ENCODE results near the gene LLGL2.
A peak's percentile ranks its signal among the peaks of the same experiment; 100 is the strongest.

Gene LLGL2

DNA sequence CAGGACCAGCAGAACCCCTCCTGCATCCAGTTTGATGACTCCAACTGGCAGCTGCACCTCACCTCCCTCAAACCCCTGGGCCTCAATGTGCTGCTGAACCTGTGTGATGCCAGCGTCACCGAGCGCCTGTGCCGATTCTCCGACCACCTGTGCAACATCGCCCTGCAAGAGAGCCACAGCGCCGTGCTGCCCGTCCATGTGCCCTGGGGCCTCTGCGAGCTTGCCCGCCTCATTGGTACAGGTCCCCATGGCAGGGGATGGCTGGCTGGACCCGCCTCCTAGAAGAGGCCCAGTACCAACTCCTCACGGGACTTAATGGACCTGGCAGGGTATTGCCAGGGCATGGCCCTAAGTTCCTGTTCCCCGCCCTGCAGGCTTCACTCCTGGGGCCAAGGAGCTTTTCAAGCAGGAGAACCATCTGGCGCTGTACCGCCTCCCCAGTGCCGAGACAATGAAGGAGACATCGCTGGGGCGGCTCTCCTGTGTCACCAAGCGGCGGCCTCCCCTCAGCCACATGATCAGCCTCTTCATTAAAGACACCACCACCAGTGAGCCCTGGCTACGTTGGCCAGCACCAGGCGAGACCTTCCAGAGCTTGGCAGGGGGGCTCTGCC is 32.8 kb upstream of the LLGL2 start:
- DNase-seq (ENCODE audit: low spot score) = no peak

DNA sequence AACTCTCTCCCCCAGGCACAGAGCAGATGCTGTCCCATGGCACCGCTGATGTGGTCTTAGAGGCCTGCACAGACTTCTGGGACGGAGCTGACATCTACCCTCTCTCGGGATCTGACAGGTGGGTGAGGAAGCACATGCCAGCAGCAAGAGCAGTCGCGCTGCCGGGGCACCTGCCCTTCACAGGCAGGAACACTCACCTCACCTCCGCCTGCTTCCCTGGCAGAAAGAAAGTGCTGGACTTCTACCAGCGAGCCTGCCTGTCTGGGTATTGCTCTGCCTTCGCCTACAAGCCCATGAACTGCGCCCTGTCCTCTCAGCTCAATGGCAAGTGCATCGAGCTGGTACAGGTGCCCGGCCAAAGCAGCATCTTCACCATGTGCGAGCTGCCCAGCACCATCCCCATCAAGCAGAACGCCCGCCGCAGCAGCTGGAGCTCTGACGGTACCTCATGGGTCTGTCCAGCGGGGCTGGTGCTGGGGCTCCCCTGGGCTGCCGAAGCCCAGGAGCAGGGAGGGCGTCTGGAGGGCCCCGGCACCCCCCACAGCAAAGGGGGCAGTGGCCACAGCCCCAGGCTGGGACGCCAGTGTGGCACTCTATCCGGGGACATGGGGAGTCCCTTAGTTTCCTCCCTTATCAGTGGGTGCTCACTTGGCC is 31.9 kb upstream of the LLGL2 start:
- DNase-seq (ENCODE audit: low spot score) = no peak

DNA sequence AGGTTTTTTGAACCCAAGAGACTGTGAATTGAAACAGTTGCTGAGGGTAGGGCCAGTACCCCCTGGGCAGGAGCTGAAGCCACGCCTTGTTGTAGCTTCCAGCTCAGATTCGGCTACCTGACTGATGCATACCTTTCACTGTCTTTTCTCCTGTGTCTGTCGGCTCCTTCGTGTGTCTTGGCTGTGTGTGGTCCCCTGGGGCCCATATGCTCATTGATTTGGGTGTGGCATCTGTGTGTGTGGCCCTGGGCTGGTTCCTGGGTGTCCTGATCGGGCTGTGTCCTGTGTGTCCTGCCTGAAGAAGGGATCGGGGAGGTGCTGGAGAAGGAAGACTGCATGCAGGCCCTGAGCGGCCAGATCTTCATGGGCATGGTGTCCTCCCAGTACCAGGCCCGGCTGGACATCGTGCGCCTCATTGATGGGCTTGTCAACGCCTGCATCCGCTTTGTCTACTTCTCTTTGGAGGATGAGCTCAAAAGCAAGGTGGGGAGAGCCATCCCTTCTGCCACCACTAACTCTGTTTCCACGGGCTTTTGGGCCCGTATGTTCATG is 31.1 kb upstream of the LLGL2 start:
- DNase-seq (ENCODE audit: low spot score) = no peak

DNA sequence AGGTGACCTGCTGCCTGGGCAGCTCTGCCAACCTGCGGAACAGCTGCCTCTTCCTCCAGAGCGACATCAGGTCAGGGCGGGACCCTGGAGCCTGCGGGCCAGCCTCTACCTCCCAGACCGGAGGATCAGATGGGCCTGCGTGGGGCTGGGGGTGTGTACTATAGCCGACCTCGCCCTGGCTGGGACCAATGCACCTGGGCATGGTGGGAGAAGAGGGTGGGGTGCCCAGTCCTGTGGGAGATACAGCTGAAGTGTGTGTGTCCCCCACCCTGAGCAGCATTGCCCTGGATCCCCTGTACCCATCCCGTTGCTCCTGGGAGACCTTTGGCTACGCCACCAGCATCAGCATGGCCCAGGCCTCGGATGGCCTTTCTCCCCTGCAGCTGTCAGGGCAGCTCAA is 29.5 kb upstream of the LLGL2 start:
- no peak for DNase-seq (ENCODE audit: low spot score)

DNA sequence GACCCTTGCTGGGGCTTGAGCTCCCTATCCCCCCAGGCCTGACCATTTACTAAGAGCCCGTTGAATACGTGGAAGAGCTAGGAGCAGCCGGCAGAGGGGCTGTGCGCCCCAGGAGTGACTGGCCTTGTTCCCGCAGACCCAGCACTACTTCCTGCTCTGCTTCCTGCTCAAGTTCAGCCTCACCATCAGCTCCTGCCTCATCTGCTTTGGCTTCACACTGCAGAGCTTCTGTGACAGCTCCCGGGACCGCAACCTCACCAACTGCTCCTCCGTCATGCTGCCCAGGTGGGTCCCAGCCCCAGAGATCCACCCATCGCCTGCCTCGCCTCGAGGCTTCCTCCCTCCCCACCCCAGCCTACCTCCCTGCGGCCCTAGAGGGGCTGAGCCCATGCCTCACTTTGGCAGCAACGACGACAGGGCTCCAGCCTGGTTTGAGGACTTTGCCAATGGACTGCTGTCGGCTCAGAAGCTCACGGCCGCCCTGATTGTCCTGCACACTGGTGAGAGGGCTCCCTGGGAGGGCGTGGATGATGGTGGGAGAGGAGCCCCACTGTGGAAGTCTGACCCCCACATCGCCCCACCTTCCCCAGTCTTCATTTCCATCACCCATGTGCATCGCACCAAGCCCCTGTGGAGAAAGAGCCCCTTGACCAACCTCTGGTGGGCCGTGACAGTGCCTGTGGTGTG is 27.3 kb upstream of the LLGL2 start:
- DNase-seq (ENCODE audit: low spot score) = no peak

DNA sequence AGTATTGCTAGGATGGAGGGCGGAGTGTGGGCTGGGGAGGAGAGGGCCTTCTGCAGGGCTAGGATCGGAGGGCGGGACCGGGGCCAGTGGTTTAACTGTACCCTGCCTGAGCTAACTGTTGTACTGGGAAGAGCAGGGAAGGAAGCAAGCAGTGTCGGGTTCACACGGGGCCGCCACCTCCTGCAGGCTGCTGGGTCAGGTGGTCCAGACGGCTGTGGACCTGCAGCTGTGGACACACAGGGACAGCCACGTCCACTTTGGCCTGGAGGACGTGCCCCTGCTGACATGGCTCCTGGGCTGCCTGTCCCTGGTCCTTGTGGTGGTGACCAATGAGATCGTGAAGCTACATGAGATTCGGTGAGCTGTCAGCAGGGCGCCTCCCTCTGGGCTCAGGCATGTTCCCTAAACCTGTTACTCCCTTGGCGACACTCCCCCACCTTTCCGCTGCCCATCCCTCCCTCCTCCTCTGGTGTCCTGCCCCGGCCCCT is 26.7 kb upstream of the LLGL2 start:
- no peak for DNase-seq (ENCODE audit: low spot score)

DNA sequence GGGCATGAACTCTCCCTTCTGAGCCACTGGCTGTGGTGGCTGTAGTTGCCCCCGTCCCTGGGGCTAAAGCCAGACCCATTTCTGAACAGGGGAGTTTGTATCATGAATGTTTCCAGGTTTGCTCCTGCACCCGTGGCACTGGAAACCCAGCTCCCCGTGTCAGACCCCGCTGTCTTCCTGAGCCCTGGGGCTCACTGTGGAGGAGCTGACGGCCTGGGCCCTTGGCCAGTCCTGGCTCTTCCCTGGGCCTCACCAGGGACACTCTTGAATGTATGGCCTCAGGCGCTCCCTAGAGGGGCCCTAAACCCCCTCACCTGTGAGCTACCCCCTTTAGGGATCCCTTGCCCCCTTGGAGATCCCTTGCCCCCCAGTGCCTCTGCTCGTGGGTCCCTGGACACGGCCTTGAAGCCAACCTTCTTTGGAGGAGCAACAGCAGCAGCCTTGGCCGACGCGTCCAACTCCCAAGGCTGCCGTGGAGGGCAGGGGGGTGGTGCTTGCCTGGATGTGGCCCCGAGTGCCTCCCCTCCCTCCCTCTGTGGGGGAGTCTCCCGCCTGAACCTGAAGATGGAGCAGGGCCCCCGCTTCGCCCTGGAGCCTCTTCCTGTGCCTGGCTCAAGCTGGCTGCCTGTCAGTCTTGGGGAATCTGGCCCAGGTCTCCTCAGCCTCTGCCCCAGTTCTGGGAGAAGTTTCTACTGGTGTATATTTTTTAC is 26.0 kb upstream of the LLGL2 start:
- DNase-seq (ENCODE audit: low spot score) = no peak

DNA sequence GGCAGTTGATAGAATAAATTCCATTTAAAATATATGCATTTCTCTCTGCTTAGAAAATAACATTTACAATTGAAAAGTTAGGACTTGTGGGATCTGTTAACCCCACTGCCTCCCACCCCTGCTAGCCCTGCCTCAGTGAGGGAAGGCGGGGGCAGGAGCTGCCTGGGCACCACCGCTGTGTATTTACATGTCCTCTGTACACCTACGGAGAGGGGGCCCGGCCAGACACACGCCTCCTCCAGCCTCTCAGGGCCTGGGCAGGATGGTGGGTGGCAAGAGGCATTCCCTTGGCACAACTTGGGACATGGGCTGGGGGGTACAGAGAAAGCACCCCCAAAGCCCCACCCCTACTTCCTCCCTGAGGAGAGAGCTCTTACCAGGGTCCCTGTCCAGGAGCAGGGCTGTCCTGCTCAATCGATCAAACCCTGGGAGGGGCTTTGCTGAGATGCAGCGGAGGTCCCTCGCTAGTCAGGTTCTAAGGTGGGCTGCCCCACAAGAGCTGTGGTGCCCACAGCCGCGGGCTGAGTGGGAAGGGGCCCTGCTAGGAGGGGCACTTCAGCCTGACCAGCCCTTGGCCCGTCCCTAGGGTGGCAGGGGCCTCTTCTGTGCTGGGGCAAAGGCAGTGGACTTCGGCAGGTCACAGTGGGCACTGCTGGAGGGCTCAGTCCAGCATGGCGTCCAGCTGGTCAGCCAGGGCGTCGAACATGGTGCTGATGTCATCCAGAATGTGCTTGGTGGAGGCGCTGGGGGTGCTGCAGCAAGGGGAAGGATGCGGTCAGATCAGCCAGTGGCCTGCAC is 24.9 kb upstream of the LLGL2 start:
- DNase-seq (ENCODE audit: low spot score) = no peak

DNA sequence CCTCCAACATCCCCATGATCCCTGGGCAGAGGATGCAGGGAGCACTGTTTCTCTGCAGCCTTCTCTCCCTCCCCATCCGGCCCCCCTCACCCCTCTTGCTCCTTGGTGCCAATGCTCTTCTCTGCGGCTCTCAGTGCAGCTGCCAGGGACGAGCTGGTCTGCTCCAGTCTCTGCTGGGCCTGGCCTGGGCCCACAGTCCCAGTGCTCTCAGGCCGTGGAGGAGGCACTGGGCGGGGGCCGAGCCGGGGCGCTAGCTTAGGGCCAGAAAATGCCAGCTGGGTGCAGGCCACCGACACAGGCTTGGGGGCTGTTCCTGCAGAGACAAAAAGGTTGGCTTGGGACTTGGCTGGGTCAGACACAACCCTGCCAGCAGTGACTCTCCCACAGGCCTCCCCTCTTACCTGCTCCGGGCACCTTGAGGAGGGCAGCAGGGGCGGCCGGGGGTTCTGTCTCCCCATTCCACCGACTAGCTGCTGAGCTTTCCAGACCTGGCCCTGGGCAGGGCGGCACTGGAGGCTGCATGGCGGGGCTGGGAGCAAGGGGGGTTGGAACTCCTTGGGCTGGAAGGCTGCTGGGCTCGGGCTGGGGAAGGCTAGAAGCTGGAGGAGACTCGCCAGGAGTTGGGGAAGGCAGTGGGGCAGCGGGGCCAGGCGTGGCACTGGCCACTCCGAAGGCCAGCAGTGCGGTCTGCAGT is 24.0 kb upstream of the LLGL2 start:
- no peak for DNase-seq (ENCODE audit: low spot score)

DNA sequence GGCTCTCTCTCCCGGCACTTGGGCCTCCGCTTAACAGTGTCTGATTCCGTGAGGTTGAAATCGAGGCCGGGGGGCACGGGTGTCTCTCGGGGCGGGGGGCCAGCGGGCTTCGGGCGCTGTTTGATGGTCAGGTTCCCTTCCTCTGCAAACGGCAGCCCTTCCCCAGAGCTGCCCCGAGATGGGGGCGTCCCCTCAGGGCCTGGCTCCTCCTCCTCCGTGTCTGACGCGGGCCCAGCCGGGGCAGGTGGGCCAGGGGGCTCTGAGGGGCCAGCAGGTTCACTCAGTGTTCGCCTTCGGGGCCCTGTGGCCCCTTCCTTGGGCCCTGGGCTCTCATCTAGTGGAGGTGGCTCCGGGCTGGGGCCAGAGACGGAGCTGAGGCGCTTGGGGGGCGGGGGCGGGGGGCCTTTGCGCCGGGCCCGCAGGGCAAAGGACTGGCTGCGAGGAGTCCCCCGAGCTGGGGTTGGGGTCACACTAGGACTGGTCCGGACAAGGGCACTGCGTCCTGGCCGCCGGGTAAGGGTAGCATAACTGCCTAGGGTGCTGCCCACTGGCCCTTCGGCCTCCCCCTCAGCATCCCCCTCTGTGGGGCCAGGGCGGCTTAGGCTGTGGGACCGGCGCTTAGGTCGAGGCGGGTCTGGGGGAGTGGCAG is 23.3 kb upstream of the LLGL2 start:
- DNase-seq (ENCODE audit: low spot score) = no peak

DNA sequence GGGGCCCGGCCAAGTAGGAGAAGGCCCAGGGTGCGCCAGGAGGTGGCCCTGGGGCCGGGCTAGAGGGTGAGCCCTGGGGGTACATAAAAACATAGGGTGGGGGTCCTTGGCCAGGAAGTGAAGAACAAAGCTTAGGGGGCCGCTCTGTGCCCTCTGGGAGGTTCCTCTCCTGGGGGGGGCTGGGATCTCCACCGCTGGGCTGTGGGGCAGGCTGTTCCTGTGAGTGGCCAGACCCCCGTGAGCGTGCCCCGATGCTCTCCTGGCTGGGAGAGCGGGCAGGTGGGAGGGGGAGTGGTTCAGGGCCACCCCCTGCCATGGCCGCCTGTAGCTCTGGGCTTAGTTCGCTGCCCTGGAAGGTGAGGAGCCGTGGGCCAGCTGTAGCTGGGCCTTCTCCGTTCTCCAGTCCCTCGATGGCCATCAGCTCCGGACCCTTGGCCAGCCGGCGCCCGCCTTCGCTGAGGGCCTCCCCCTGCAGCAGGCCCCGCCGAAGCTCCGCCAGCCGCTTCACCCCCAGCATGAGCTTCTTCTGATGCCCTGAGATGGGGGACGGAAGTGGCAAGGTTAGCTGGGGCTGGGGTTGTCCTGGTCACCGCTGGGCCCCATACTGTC is 22.7 kb upstream of the LLGL2 start:
- no peak for DNase-seq (ENCODE audit: low spot score)

DNA sequence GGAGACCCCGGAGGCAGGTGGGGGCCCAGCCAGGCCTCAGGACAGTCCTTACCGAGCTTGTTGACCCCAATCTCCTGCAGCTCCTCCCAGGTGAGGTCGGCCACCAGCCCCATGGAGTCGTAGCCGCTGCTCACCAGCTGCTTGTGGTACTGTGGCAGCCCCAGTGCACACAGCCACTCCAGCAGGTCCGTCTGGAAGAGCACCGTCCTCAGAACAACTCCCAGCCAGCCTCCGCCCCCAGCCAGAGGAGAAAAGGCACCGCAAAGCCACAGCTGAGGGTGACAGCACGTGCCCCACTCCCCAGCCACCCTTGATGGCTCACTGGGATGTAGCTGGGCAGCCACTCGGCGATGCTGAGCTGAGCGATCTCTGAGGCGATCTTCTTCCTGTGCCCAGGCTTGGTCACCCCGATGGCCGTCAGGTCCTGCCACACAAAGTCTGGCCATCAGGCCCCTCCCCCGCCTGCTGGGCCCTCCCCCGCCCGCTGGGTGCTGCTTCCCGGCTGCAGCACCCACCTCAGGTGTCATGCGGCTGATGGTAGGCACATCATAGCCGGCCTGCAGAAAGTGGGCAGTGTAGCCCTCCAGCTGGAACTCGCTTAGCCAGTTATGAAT is 22.1 kb upstream of the LLGL2 start:
- no peak for DNase-seq (ENCODE audit: low spot score)

DNA sequence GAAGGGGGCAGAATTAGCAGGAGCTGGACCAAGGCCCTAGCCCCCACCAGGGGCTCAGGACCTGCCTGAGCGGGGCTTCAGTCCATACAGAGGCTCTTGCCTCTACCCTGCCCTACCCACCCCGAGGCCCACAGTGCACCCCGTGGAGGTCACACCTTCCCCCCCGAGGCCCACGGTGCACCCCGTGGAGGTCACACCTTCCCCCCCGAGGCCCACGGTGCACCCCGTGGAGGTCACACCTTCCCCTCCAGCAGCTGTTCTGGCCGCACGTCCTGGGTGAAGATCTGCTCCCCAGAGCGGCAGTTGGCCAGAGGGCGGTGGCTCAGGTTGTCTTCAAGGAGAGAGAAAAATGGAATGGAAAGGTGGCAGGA is 21.5 kb upstream of the LLGL2 start:
- peak; percentile 3 for DNase-seq (ENCODE audit: low spot score)

DNA sequence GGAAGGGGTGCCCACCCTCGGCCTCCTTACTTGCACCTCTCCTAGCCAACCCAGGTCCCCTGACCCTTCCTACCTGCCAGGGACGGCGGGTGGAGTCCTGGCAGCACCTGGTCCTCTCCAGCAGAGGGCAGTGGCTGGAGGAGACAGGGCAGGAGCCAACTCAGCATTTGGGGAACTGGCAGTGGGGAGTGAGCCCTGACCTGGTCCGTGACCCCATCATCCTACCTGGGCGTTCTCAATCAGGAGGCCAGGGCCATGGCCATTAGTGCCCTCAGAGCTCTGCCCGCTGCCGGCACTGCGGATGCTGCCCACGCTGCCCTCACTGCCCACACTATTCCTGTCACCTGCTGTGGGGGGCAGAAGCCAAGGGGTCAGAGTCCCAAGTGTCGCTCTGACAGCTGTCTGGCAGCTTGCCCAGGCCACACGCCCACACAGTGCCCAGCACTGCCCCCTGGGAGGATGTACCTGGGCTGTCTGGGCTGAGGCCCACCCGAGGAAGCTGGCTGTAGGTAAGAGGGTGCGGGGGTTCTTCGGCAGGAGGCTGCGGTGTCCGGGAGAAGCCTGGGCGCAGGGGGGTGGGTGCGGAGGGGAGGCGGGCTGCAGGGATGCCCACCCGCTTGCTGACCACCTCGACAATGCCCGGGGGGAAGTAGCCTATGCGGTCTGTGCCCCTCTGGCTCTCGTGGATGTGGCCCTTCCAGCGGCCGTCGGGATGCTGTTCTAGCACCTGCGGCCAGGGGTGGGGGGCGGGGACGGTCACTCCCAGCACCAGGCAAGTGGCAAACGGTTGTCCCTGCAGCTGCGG is 20.9 kb upstream of the LLGL2 start:
- peak; percentile 44 for DNase-seq (ENCODE audit: low spot score)

DNA sequence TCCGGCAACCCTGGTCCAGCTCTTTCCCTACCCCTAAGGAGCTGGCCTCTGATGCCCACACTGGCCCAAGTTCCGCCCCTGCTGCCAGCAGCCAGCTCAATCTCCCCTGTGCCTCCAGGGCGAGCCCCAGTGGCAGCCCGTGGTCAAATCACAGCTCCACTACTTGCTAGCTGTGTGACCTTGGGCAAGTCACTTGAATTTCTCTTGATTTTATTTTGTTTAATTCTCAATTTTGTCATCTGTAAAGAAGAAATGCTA is 20.4 kb upstream of the LLGL2 start:
- DNase-seq (ENCODE audit: low spot score) = no peak

DNA sequence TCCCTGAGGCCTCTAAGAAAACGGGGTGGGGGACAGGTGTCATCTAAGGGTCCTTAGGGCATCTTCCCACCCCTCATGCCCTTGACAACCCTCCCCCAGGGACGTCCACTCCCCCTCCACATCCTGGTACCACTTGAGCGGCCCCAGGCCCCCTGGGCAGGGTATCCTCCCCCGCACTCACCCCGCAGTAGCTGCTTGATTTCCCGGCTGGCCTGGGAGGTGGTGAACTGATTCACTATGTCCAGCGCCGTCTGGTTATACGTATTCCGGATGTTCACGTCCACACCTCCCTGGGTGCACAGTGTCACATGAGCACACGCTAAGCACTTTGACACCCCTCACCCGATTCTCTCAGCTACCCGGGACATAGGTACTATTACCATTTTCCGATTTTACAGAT is 19.9 kb upstream of the LLGL2 start:
- no peak for DNase-seq (ENCODE audit: low spot score)

DNA sequence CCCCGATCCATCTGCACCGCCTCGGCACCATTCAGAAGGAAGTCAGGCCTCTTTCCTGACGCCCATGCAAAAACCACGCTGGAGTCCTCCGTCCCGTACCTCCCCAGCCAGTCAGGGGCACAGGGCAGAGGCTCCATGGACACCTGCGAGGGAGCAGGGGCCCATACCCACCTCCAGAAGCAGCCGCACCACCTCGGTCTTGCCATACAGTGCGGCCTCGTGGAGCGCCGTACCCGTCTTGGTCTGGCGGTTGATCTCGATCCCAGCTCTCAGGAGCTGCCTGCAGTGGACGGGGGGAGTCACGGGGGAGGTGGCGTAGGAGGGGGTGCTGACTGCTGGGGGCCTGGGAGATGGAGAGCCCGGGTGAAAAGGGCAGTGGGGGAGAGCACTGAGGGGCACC is 19.4 kb upstream of the LLGL2 start:
- no peak for DNase-seq (ENCODE audit: low spot score)

DNA sequence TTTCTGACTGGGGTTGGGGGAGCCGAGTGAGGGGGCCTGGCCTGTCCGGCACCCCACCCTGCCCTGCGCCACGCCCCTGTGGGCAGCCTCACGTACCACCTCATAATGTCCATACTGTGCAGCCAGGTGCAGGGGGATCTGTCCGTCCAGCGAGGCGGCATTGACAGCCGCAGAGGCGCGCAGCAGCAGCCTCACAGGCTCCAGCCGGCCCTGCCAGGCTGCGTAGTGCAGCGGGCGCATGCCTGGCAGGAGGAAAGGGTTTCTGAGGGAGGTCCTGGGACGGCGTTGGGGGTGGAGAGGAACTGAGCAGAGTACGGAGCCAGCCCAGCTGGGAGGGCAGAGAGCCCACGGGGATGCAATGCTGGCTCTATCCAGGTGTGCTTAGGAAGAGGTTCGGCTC is 18.6 kb upstream of the LLGL2 start:
- DNase-seq (ENCODE audit: low spot score) = no peak

Data from CD4-positive, alpha-beta T cell treated with Interleukin-2 at 100 ng/mL for 4 hours (primary cell).